Caco-2 (cell line): Measurements from ENCODE around the gene DNAH7. TPM values are rescaled to one million over a fixed set of nuclear protein-coding genes. Genes with fewer than 3 reads are reported as not detected.

Experiments
- BruUV-seq: library from RNA; stranded (reverse); fragments of 400-500 nt; replicated peaks from 2 replicates; lab custom pipeline; 2021; lab: Mats Ljungman, UMichigan
- CTCF ChIA-PET: fragments of 300-600 bp; sonication (Branson Sonifier 250); formaldehyde crosslinking; loops from one replicate; lab custom pipeline; 2022; ENCODE audit warnings: antibody characterized with exemption; lab: Charles Lee
- POLR2A ChIA-PET: fragments of 300-600 bp; sonication (Branson Sonifier 250); formaldehyde crosslinking; loops from one replicate; lab custom pipeline; 2022; ENCODE audit warnings: antibody characterized with exemption; lab: Charles Lee
- DNase-seq, 2 experiments: peaks; one replicate each; pipeline versions ENCODE4 v3.0.0 to v3.0.0-alpha.2; 2020 to 2022
- H3K27me3 ChIP-seq: replicated peaks from 2 replicates; pipeline ENCODE4 v1.6.0; 2011; ENCODE audit warnings: low read length; ENCODE audit not compliant: control insufficient read depth, insufficient read depth
- H3K36me3 ChIP-seq: 2 replicates; pipeline ENCODE4 v1.5.1; 2011; ENCODE audit warnings: low read length; ENCODE audit not compliant: control insufficient read depth, insufficient read depth
- H3K4me1 ChIP-seq: fragments of 250-450 bp; sonication (Bioruptor Pico); 2 replicates; pipeline ENCODE4 v1.5.1; 2020; ENCODE audit warnings: mild to moderate bottlenecking
- H3K4me3 ChIP-seq: 2 replicates; pipeline ENCODE4 v1.5.1; 2011; ENCODE audit warnings: low read depth, mild to moderate bottlenecking, control low read depth, low read length
- H3K9me3 ChIP-seq: fragments of 250-450 bp; sonication (Bioruptor Pico); 2 replicates; pipeline ENCODE4 v1.5.1; 2020; ENCODE audit warnings: mild to moderate bottlenecking, moderate library complexity
- H3K27ac Mint-ChIP-seq: one replicate; pipeline ENCODE4 v1.8.0; 2022; ENCODE audit warnings: mixed read lengths; ENCODE audit not compliant: unreplicated experiment
- H3K27me3 Mint-ChIP-seq: one replicate; pipeline ENCODE4 v1.8.0; 2022; ENCODE audit warnings: mixed read lengths; ENCODE audit not compliant: insufficient read depth, unreplicated experiment
- H3K36me3 Mint-ChIP-seq: one replicate; pipeline ENCODE4 v1.8.0; 2022; ENCODE audit warnings: mild to moderate bottlenecking, mixed read lengths; ENCODE audit not compliant: insufficient read depth, unreplicated experiment
- H3K4me1 Mint-ChIP-seq: one replicate; pipeline ENCODE4 v1.8.0; 2022; ENCODE audit warnings: low read depth, mixed read lengths; ENCODE audit not compliant: unreplicated experiment
- H3K4me3 Mint-ChIP-seq: one replicate; pipeline ENCODE4 v1.8.0; 2022; ENCODE audit warnings: mild to moderate bottlenecking, moderate library complexity, mixed read lengths; ENCODE audit not compliant: unreplicated experiment
- H3K9me3 Mint-ChIP-seq: one replicate; pipeline ENCODE4 v1.8.0; 2022; ENCODE audit warnings: mixed read lengths; ENCODE audit not compliant: unreplicated experiment
- intact Hi-C: fragments of 100-400 bp; cut with micrococcal nuclease; formaldehyde crosslinking; loops from one replicate; pipeline ENCODE4 v1.10.0; 2022; ENCODE audit not compliant: unreplicated experiment
- total RNA-seq: library from RNA; stranded (reverse); gene quantifications from 2 replicates; pipeline ENCODE4 v1.2.3, GENCODE V29; 2022
- TF ChIP-seq, protein P1 (sequence below), 2 experiments: fragments of 200-600 bp in 1 of 2; IDR thresholded peaks; 1 replicate in 1 of 2; 2 replicates in 1 of 2; pipeline versions ENCODE4 v1.5.1 to v1.8.0; 2011 to 2022; ENCODE audit warnings: antibody characterized with exemption in 1 of 2, control low read depth in 1 of 2, inconsistent platforms in 1 of 2, low read depth in 1 of 2, low read length in 1 of 2, mild to moderate bottlenecking in 1 of 2, moderate library complexity in 1 of 2; ENCODE audit not compliant: insufficient read depth in 1 of 2, severe bottlenecking in 1 of 2, unreplicated experiment in 1 of 2

Gene DNAH7
- total RNA-seq, 1 experiment from 2014 or later: 0.16 TPM

DNA sequence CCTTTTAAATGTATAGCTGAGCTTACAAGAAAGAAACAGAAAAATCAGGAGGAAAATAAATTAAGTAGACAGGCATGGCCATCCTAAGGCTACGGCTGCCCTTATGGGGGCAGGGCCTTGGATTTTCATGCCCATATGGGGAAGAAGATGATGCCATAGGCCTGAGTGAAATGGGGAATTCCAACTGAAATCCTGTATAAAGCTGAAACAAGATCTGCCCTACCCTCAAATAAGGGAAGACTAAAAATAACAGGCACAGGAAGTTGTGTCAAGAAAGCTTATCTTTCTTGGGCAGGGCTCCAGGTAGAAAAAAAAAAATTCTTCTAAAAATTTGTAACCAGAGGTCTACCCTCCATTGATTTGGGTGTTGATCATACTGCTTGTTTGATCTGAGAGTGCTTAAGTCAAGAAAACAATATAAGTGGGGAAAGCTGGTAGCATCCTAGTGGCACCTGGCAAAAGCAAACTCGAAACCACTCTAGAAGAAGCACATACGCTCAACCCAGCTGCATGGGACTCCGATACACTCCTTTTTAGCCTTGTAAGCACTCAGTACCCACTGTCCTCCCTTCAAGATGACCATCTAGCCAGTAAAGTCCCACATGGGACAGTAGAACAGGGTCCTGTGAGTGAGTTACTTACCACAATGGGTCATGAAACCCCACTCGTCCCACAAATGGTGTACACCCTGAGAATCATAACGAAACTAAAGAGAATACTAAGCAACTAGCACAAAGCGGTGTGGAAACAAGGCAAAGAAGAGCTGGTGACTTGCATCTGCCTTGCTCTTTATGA, 22.3 kb downstream of the DNAH7 start:
- TF ChIP-seq, protein P1, sequence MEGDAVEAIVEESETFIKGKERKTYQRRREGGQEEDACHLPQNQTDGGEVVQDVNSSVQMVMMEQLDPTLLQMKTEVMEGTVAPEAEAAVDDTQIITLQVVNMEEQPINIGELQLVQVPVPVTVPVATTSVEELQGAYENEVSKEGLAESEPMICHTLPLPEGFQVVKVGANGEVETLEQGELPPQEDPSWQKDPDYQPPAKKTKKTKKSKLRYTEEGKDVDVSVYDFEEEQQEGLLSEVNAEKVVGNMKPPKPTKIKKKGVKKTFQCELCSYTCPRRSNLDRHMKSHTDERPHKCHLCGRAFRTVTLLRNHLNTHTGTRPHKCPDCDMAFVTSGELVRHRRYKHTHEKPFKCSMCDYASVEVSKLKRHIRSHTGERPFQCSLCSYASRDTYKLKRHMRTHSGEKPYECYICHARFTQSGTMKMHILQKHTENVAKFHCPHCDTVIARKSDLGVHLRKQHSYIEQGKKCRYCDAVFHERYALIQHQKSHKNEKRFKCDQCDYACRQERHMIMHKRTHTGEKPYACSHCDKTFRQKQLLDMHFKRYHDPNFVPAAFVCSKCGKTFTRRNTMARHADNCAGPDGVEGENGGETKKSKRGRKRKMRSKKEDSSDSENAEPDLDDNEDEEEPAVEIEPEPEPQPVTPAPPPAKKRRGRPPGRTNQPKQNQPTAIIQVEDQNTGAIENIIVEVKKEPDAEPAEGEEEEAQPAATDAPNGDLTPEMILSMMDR (IDR thresholded peaks at IDR 0.05; ENCODE audit: insufficient read depth in 1 of 2, low read depth in 1 of 2, low read length in 1 of 2, severe bottlenecking in 1 of 2, unreplicated experiment in 1 of 2): no peak
- no peaks in the 10 kb centered on the region for H3K36me3 Mint-ChIP-seq
- ChIA-PET CTCF (no interaction called here), POLR2A (no interaction called here)
- no peak for DNase-seq
- peaks cover 10% of the 10 kb centered on the region for H3K27me3 Mint-ChIP-seq
- Histone ChIP-seq H3K9me3 (no peaks in the 10 kb centered on the region), H3K4me1 (no peaks in the 10 kb centered on the region), H3K36me3 (no peaks in the 10 kb centered on the region), H3K27me3 (no peaks in the 10 kb centered on the region), H3K4me3 (no peak overlapping the region)
- no peaks in the 10 kb centered on the region for H3K9me3 Mint-ChIP-seq
- H3K4me3 Mint-ChIP-seq: no peak overlapping the region
- intact Hi-C loops: no loop called here
- BruUV-seq: no TSS peak
- no peaks in the 10 kb centered on the region for H3K4me1 Mint-ChIP-seq
- H3K27ac Mint-ChIP-seq: no peak overlapping the region

DNA sequence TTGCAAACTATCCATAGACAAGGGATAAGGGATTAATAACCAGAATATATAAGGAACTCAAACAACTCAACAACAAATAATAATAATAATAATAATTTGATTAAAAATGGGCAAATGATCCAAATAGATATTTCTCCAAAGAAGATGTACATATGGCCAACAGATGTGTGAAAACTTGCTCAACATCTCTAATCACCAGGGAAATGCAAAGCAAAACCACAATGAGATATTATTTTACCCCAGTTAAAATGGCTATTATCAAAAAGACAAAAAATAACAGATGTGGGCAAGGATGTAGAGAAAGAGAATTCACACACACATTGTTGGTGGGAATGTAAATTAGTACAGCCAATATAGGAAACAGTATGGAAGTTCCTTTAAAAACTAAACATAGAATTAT, 26.9 kb downstream of the DNAH7 start:
- no peak for DNase-seq
- H3K27me3 Mint-ChIP-seq: peaks cover 7% of the 10 kb centered on the region
- intact Hi-C loops: no loop called here
- ChIA-PET CTCF (no interaction called here), POLR2A (no interaction called here)
- Histone ChIP-seq H3K9me3 (no peaks in the 10 kb centered on the region), H3K27me3 (no peaks in the 10 kb centered on the region), H3K4me1 (no peaks in the 10 kb centered on the region), H3K4me3 (no peak overlapping the region), H3K36me3 (no peaks in the 10 kb centered on the region)
- H3K36me3 Mint-ChIP-seq: no peaks in the 10 kb centered on the region
- H3K9me3 Mint-ChIP-seq: peaks cover 24% of the 10 kb centered on the region
- BruUV-seq: no TSS peak
- no peak overlapping the region for H3K27ac Mint-ChIP-seq
- no peaks in the 10 kb centered on the region for H3K4me1 Mint-ChIP-seq
- H3K4me3 Mint-ChIP-seq: no peak overlapping the region
- TF ChIP-seq, protein P1 (IDR thresholded peaks at IDR 0.05; ENCODE audit: insufficient read depth in 1 of 2, low read depth in 1 of 2, low read length in 1 of 2, severe bottlenecking in 1 of 2, unreplicated experiment in 1 of 2): no peak

DNA sequence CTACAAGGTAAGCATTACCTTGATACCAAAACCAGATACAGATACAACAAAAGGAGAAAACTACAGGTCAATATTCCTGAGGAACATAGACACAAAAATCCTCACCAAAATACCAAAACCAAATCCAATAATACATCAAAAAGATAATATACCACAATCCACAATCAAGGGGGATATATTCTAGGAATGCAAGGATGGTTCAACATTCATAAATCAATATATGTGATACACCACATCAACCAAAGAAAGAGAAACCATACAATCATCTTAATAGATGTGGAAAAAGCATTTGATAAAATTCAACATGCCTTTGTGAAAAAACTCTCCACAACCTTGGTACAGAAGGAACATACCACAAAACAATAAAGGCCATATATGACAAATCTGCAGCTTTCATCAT, 28.4 kb downstream of the DNAH7 start:
- Mint-ChIP-seq H3K27me3 (peaks cover 5% of the 10 kb centered on the region), H3K4me3 (no peak overlapping the region), H3K27ac (no peak overlapping the region), H3K9me3 (peaks cover 24% of the 10 kb centered on the region), H3K36me3 (no peaks in the 10 kb centered on the region), H3K4me1 (no peaks in the 10 kb centered on the region)
- TF ChIP-seq, protein P1 (IDR thresholded peaks at IDR 0.05; ENCODE audit: insufficient read depth in 1 of 2, low read depth in 1 of 2, low read length in 1 of 2, severe bottlenecking in 1 of 2, unreplicated experiment in 1 of 2): no peak
- CTCF ChIA-PET: no interaction called here
- Histone ChIP-seq H3K4me1 (no peaks in the 10 kb centered on the region), H3K27me3 (no peaks in the 10 kb centered on the region), H3K4me3 (no peak overlapping the region), H3K36me3 (no peaks in the 10 kb centered on the region), H3K9me3 (no peaks in the 10 kb centered on the region)
- no peak for DNase-seq
- BruUV-seq: no TSS peak
- POLR2A ChIA-PET: no interaction called here
- intact Hi-C loops: no loop called here
